Activated T-helper 1 cell treated with Interleukin-2 at 50 U/mL for 16 hours (primary cell): ENCODE results near the gene LCP2.

Source experiments
- DNase-seq: peaks from one replicate; pipeline ENCODE4 v3.0.0-alpha.2; 2020; ENCODE audit warnings: low read depth

The LCP2 gene

DNA sequence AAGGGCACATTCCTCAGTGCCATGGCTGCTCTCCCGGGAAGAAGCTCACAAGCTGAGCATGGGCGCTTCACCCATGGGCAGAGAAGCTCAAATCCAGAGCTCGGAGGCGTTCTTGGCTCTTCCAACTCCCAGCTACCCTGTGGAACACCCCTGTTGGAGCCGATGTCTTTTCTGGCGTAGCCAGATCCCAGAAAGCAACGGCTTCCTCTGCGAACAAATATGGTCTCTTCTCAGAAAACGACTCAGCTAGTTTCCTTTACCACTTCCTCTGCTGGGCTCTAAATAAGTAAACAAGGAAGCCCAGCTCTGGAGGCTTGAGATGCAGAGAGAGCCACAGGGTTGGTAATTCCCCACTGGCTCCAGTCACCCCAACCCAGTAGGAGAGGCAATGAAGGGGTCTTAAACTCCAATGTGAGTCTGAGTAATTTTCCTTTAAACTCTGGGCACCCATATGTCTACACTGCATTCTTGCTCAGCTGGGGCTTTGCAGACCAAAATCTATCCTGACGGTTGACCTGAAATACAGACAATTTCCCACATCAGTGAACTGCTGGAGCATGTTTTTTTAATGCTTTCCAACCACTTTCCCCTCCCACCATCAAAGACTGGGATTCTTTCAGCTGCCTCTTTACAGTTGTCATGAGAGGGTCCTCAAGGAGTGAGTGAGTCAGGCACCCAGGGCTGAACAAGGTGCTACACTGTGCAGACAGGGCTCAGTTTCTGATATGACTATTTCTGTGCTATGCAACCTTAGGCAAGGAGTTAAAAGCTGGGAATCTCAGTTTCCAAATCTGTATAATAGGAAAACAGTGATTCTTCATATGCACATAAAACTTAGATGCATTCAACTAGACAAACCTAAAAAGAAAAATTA lies at the start of gene LCP2:
Gene LCP2 (minus strand): TSS at position 189 of the 874 bp plus-strand sequence. CDS start 166 bp downstream, at position 23.
- peak; percentile 31 for DNase-seq

DNA sequence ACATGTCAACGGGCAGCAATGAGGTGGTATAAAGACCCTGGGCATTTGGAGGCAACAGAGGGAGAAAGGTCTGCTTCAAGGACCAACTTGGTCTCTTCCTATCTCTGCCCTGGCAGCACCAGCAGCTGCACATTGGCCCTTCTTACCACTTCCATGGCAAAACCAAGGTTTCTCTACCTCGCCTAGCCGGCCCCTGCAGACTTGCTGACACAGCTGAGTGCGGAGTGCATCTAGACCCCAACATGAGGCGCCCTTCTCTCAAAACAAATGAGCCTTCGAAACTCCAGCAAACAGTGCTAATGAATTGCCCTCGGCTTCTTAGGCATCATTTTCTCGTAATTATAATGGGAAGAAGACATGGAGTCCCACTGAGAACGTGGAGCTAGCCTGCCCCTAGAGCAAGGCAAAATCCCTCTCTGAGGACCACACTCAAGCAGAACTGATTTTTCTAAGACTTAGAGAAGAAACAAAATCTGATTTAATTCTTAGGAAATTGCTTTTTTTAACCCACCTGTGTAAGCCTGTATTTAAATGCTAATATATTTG lies 49.5 kb upstream of the LCP2 start:
- no peak for DNase-seq

DNA sequence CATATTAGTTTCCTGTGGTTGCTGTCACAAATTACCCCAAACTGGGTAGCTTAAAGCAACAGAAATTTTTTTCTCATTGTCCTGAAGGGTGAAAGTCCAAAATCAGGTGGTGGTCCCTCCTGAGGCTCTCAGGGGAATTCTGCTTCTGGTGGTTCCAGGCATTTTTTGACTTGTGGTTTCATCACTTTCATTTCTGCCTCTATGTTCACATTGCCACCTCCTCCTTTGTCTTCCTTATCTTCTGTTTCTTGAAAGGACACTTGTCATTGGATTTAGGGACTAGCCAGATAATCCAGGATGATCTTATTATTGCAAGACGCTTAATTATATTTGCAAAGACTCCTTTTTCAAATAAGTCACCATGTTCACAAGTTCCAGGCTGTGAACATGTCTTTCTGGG lies 48.4 kb upstream of the LCP2 start:
- DNase-seq, result no peak

DNA sequence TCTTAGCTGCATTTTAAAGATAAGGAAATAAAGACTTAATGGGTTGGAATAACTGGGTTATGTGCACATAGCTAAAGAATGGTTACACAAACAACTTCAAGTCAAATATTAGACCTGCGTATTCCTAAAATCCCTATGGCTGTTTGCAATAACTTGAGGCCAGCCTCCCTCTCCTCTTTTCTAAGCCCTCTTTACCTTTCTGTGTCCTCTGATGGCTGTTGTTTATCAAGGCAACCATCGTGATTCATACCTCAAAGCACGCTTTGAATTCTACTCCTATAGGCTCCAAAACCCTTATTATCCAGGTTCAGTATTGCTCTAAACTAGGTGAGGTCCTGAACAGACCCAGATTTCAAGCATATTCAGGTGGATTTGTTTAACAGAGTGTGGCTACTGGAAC lies 45.6 kb upstream of the LCP2 start:
- no peak for DNase-seq

DNA sequence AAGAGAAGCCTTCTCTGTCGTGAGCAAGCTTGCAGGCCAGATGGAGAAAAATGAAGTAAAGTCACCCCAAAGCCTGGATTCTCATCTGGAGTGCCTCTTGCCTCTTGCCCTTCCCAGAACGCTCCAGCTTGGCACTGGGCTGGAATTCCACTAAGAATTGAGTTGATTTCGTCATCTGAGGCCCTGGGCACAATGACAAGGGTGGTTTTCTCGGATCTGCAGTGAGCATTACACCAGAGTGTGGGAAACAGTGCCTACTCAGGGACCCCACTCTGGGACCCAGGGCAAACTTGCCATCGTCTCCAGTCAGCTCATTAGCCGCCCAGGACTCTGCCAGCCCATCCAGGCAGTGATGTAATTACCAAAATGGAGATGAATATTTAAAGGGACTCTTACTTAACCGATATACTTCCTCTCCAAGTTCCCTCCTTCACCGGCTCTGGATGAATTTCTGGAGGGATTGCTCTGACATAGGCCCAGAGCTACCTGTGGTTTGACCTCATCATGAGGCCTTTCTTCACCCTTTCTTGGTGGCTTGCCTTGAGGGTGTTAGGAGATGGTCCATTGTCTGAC lies 44.7 kb upstream of the LCP2 start:
- DNase-seq, result no peak

DNA sequence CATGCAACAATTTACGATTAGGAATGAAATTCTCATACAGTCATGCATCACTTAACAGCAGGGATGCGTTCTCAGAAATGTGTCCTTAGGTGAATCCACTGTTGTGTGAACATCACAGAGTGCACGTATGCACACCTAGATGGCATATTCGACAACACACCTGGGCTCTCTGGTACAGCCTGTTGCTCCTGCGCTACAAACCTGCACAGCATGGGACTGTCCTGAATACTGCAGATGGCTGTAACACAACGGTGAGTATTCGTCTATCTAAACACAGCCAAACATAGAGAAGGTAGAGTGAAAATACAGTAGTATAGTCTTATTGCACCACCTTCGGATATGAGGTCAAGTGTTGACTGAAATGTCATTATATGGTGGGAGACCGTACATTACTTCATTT lies 44.0 kb upstream of the LCP2 start:
- no peak for DNase-seq

DNA sequence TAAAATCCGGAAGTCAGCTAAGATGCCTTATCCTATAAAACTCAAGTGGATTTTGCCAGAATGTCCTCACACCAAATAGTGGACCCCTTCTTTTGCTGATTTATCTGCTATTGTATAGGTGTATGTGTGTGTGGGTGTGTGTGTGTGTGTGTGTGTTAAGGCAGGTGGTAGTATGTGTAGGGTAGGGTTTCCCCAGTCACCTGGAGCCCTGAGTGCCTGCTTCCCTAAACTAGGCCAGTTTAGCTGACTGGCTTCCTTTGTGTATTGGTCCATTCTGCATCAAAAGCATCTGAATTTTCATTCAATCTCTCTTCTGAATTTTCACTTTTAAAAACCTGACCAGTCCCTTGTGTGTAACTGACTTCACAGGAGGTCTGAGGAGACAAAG lies 42.2 kb upstream of the LCP2 start:
- DNase-seq, result no peak

DNA sequence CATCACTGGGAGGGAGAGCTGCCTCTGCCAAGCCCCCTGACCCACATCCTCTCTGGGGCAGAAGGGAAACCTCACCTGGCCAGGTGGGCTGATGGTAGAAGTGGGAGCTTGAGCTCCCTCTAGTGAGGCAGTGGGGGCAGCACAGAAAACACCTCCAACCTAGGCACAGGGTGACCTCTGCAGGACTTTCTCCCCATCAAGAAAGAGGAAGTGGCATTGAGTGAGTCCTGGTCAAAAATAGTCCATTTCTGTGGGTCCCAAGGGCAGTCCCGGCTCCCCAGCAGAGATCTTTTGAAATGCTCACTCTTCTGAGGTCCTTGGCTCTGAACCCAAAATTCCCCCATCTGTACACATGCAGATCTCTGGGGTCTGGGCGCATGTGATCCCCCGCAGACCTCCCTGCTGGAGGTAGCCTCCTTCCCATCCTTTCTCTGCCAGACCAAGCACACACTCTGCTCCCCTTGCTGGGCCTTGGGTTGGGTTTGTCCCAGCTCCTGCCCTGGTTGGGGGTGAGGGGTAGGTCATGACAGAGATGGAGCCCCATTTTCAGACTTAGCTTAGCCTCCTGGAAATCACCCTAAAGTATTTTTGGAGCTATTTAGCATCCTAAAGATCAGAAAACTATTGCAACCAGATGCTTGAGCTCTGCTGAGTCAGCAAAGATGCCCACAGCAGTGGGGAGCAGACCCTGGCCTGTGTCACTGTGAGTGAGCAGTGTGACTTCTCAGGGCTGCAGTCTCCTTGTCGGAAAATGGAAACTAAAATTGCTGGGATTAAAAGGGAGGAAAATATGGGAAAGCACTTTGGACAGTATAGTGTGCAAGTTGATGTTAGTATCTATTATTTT lies 41.6 kb upstream of the LCP2 start:
- DNase-seq, result peak; percentile 49

DNA sequence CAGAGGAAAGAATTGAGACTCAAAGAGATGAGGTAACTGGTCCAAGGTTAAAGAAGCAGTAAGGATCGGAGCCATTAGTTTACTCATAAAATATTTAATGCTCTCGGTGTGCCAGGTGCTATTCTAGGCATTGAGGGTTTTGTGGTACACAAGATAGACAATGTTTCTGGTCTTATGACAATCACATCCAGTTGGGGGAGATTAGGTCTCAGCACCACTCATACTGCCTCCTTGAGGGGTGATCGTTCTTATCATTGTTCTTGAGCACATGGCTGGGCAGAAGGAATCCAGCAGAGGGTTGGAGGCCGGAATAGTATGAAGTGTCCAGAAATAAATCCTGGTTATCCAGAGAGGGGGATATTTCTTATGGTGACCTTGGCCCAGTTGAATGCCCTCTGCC lies 40.7 kb upstream of the LCP2 start:
- no peak for DNase-seq

DNA sequence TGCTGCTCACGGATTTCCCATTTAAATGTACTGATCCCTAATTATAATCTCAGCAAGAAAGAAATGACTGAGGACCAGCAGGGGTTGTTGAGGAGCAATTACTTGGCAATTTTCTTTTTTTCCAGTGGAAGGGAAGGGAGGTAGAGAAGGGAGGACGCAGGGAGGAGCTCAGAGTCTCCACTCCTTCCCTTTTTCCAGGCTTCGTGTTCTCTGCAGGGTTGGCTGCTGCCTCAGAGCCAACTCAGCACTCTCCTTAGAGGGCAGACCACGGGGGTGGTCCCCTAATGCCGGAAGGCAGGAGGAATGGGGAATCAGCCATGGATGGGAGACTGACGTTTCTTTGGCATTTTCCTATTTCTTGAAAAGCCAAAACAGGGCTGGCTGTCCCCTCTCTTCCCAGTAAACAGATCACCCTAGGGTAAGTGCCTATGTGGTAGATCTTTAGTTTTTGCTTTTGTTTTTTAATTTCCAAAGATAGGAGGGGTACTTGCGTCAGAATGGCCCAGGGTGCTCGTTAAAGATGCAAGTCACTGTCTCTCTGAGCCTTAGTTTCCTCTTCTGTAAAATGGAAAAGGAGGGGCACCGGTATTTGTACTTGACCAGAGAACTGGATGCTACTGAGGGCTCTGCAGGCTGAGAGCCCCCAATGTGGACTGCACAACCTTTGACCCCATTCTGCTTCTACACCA lies 39.6 kb upstream of the LCP2 start:
- no peak for DNase-seq

DNA sequence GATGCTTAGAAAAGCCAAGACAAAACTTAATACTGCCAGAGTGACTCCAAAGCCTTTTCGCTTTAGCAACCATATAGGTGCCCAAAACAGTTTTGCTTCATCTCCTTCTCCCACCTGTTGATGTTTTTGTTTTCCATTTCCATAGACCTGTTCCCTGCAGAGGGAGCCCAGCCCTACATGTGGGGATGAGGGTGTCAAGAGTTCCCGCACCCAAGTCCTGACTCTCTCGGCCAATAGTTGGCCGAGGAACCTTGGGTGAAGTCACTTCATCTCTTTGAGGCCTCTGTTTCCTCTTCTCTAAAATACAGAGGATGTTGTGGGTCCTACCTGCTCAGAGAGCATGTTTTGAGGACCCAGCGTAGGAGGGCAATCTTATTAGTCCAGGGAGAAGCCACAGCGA lies 38.5 kb upstream of the LCP2 start:
- no peak for DNase-seq

DNA sequence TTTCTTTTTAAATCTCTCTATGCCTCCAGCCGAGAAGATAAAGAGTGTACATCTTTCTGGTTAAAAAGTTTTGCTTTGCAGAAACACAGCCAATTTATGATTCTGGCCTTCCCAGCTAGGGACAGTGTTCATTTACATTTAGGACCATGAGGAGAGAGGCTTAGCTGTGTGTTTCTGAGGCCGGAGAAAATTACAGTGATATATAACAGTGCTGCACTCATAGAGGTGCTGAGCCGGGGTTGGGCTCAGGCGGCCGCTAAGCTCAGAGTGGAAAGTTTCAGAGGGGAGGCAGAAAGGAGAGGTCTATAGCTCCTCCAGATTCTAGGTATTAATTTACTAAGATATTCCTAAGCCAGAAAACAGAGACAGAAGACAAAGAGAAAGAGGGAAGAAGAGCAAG lies 37.0 kb upstream of the LCP2 start:
- DNase-seq, result no peak

DNA sequence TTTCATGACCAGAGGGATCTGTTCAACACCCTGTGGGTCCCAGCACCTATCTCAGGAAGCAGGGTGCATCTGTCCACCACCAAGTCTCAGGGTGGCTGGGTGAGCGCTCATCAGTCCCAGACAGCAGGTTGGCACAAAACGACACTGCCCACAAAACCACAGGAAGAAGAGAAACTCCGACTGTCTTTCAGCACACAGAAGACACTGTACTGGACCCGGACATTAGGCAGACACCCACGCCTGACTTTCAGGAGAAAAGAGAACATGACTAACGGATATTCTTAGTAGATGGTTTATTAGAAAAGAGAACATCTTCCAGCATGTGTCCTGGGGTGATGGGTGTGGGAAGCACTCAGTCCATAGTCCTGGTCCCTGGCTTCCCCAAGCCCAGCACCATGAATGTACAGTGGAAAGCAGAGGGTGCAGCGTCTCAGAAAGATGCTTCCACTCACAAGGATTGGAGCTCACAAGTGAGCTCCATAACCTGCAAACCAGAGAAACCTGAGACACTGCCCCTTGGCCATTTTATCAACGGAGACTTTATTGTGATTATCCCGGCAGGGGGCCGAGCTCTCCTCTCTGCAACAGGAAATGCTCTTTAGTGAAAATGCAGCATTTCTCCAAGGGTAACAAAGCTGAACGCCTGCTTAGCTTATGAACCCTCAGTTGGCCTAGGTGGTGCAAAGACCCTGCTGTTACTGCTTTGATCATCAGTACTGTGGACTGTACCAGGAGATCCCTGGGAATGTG lies 35.8 kb upstream of the LCP2 start:
- DNase-seq, result peak; percentile 57

DNA sequence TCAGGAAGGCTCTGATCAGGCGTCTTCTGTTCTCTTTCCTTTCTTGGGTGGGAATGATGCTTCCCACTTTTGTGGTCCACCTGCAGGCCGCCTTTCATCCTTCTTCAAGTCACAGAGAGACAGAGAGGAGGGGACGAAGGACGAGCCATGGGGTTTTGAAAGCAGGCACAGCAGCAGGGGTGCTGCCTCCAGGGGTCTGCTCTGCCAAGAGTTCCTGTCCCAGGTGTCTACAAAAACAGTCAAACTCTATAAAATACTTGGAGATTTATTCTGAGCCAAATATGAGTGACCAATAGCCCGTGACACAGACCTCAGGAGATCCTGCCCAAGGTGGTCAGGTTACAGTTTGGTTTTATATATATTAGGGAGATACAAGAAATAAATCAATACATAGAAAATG lies 34.5 kb upstream of the LCP2 start:
- DNase-seq, result no peak

DNA sequence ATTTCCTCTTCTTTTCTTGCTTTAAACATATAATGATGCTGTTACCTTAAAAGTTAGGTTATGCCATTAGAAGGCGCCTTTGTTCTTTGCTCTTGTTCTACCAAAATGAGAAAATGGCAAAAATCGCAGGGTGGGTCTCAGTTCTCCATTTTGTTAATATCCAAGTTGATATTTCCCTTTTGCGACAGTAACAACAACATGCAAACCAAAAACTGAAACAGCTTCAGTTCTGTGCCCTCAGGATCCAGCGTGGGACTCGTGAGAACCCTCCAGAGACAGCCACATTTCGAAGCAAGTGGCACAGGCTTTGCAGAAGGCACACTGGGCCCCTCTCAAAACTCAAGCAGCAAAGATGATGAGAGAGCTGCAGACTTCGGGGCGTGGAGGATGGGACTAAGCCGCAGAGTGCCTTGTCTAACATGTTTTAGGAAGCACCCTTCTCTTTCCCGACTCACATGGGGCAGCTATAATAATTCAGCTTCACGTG lies 33.0 kb upstream of the LCP2 start:
- DNase-seq, result no peak

DNA sequence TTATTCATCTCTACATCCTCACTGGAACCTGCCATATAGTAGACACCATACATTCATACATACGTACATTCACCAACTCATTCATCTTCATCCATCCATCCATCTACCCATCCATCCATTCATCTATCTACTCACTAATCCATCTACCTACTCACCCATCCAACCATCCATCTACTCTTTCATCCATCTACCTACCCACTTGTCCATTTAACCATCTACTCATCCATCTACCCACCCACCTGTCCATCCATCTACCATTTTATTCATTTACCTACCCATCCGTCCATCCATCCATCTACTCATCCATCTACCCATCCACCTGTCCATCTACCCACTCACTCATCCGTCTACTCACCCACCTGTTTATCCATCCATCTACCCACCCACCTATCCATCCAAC lies 31.9 kb upstream of the LCP2 start:
- no peak for DNase-seq

DNA sequence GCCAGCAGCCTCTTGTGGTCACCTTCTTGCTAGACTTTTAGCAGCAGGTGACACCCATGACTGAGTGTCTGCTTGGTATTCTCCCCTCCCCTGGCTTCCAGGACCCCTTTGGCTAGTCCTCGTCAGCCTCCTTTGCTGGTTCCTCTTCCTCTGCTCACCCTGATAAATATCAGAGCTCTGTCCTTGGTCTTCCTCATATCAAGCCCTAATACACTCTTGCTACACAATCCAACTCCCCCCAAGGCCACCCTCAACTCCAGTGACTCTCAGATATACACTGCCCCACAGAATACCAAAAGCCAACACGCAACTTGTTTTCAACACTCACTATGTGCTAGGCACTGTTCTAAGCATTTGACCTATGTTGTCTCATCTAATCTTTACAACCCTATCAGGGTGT lies 30.3 kb upstream of the LCP2 start:
- DNase-seq, result no peak

DNA sequence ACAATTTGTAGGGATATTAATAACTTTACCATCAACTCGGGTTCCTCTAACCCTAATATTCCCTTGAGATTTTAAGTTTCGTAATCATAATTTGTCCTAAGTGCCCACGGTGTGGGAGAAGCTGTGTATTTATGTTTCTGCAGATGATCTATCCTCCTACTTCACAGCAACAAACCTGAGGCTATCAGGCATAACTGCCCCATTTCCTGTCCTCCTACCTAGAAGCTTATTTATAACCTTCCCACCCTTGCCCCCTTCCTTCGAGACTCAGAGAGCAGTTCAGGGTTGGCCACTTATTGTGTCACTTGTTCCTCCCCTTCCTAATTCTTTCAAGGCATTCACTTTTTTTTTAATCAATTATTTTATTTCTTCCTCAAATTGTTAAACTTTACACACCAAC lies 29.6 kb upstream of the LCP2 start:
- no peak for DNase-seq

DNA sequence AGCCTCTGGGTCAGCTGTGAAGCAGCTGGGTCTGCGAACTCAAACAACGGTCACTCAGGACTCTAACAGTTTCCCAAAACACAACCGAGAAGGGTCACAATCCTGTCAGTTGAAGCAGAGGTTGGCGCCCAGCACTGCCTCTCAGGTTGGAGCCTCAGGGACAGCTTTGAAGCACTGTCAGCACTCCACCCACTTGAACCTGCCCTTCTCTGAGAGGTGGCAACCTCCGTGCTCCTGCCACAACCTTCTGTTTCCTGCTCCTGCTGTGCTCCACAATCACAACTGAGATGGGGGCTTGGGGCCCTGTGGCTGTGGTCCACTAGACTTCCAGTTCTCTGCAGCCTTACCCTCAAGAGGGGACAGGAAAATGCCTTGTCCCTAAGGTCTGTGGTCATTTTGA lies 21.7 kb upstream of the LCP2 start:
- DNase-seq, result no peak

DNA sequence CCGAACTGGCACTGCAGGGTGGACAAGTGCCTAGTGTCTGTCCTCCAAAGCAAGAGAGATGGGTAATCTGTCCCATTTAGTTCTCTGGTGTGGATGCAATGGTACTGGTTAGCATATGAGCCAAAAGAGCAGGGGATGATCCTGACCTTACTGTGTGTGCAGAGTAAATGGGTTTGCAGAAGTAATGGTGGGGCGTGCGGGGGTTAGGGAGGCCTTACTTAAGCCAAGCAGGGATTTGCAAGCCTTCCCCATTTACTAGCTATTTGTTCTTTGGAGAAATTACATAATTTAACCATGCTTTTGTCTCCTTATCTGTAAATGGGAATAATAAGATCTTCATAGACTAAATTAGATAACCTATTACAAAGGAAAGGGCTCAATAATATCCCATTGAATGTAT lies 19.9 kb upstream of the LCP2 start:
- no peak for DNase-seq

DNA sequence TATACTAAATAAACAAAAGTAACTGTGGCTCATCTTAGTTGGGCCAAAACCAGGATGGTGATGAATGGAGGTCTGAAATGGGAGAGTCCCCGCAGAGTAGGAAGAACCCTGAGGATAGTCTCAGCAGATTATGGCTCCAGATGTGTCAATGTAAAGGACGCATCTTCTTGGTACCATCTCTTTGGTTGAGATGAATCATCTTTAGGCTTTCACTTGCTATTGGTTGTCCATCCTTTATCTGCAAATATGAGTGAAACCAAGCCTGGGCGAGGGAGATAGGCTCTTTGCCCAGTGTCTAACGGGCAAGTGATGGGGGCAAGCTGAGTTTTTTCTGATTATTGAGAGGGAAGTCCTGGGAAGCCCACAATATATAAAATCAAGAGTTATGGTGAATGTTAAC lies 19.4 kb upstream of the LCP2 start:
- DNase-seq, result no peak
